GM12865 (cell line): ENCODE data around the gene TRIM8.

Experiments
- DNase-seq: peaks from one replicate; pipeline ENCODE4 v3.0.0; 2010; ENCODE audit warnings: low read depth
- H3K4me3 ChIP-seq: 2 replicates; pipeline ENCODE4 v1.5.1; 2011; ENCODE audit warnings: mild to moderate bottlenecking, low read depth, low read length, control low read depth
- CTCF ChIP-seq: IDR thresholded peaks from 2 replicates; pipeline ENCODE4 v1.5.1; 2011; ENCODE audit warnings: low read length, control low read depth, low read depth, inconsistent platforms; ENCODE audit not compliant: insufficient read depth; ENCODE audit errors: missing control alignments

Gene TRIM8

DNA sequence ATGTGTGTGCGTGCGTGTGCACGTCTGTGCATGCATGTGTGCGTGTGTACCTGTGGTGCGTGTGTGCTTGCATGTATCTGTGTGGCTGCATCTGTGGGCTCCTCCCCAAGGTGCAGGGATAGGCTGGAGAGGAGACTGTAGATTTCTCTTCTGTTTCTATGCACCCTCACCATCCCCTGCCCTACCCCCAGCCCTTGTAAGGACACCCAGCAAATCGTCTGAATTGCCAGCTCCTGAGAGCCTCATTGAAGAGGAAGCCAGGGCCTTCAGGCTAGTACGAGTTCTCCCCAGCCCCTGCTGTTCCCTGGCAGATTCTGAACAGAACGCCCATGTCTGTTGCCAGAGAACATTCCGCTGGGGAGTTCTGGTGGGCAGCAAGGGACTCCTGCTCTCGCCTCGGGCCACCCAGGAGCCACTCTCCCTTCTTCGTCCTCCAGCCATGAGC lies 17.0 kb upstream of the TRIM8 start:
- H3K4me3 ChIP-seq = no peak overlapping the region
- no peak for TF ChIP-seq CTCF
- no peak for DNase-seq

DNA sequence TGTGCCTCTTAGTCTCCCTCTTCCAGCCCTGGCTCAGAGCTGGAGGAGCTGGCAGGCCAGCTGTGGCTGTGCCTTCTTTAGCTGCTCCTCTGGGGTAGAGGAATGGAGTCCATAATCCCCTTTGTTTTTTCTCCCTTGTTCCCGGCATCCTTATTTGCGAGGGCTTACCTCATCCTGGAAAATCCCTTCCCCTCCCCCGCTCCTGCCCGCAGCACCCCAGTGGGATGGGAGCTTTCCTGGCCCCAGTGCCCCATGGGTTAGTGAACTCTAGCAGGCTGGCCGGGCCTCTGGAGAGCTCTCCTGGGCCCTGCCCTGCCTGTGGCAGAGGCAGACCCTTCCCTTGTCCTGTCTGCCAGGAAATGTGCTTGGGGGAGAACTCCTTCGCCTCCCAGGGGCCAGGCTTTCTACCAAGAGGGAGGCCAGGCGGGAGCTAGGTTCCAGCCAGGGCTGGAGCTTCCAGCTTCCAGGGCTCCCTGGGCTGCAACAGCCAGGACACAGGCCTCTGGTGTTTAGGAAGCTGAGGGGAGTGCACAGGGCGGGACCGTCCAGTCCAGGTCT lies 16.5 kb upstream of the TRIM8 start:
- no peak for TF ChIP-seq CTCF
- no peak for DNase-seq
- no peak overlapping the region for H3K4me3 ChIP-seq

GRCh38 chr10:102628451-102628911 lies 15.8 kb upstream of the TRIM8 start:
- TF ChIP-seq CTCF = no peak
- H3K4me3 ChIP-seq = no peak overlapping the region
- no peak for DNase-seq

GRCh38 chr10:102629661-102630614 lies 14.3 kb upstream of the TRIM8 start:
- no peak for DNase-seq
- no peak for TF ChIP-seq CTCF
- H3K4me3 ChIP-seq = no peak overlapping the region

- no peak for TF ChIP-seq CTCF
- DNase-seq = no peak
- H3K4me3 ChIP-seq = no peak overlapping the region
Measured at GRCh38 chr10:102630663-102631062, 13.6 kb upstream of the TRIM8 start.

- TF ChIP-seq CTCF = no peak
- no peak for DNase-seq
- no peak overlapping the region for H3K4me3 ChIP-seq
Measured at GRCh38 chr10:102631525-102632393, 12.5 kb upstream of the TRIM8 start.
